Upper lobe of right lung (tissue), 1 donor: ENCODE data around the gene C4orf54. TPM values are rescaled to one million over a fixed set of nuclear protein-coding genes. Genes with fewer than 3 reads are reported as not detected.

ENCODE experiments used
- ATAC-seq: fragments of 200-7000 bp; cut with Tn5 transposase; one replicate; pipeline ENCODE4 v1.9.1; 2020; ENCODE audit warnings: mild to moderate bottlenecking, moderate library complexity
- DNase-seq: peaks from one replicate; pipeline ENCODE4 v3.0.0-alpha.2; 2020
- H3K27ac ChIP-seq: fragments of 200-600 bp; one replicate; pipeline ENCODE4 v1.8.0; 2022
- H3K27me3 ChIP-seq: fragments of 200-600 bp; one replicate; pipeline ENCODE4 v1.8.0; 2022; ENCODE audit warnings: mild to moderate bottlenecking
- H3K36me3 ChIP-seq: fragments of 200-600 bp; one replicate; pipeline ENCODE4 v1.8.0; 2022
- H3K4me1 ChIP-seq: fragments of 200-600 bp; one replicate; pipeline ENCODE4 v1.8.0; 2022
- H3K4me3 ChIP-seq: fragments of 200-600 bp; one replicate; pipeline ENCODE4 v1.8.0; 2022; ENCODE audit warnings: mild to moderate bottlenecking
- H3K9me3 ChIP-seq: fragments of 200-600 bp; one replicate; pipeline ENCODE4 v1.8.0; 2022
- intact Hi-C: fragments of 100-400 bp; cut with DNase I; formaldehyde crosslinking; loops from one replicate; pipeline ENCODE4 v1.11.0; 2022
- total RNA-seq: library from RNA; stranded (reverse); fragmentation: NEBNext Ultra II Directional; extraction: Animal tissue kit (Norgen Biotek cat#: 25700); gene quantifications from one replicate; pipeline ENCODE4 v1.2.1, GENCODE V29; 2021
- TF ChIP-seq, protein P1 (sequence below): fragments of 200-600 bp; IDR thresholded peaks from one replicate; pipeline ENCODE4 v1.8.0; 2022; ENCODE audit warnings: antibody characterized with exemption
- donor health status: DM: no; HTN: yes; CAD: no; lungs with severe emphysema.

The C4orf54 gene
- total RNA-seq, 1 donor from 2014 or later = not detected

DNA sequence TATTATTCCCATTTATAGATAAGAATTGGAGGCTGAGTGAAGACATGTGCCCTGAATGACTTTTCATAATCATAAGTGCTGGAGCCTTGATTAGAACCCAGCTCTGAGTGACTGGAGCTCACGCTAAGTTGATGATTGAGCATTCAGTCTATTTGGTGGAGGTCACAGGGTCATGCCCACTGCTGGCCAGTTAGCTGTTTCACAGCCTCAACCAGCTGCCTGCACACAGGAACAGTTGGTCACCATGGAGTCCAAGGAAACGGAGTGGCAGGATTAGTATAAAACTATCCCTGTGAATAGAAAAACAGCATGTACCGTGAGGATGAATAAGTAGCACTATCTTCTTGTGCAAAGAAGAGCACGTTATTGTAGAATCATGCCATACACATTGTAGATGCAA lies 1.0 kb upstream of the C4orf54 start:
- intact Hi-C loops = no loop called here
- DNase-seq (no peak), ATAC-seq (no peak)
- H3K4me1 ChIP-seq = peaks cover 5% of the 10 kb centered on the region
- H3K36me3 ChIP-seq = no peaks in the 10 kb centered on the region
- H3K9me3 ChIP-seq = no peaks in the 10 kb centered on the region
- no peaks in the 10 kb centered on the region for H3K27me3 ChIP-seq
- no peak overlapping the region for H3K27ac ChIP-seq
- H3K4me3 ChIP-seq = no peak overlapping the region
- TF ChIP-seq, protein P1, sequence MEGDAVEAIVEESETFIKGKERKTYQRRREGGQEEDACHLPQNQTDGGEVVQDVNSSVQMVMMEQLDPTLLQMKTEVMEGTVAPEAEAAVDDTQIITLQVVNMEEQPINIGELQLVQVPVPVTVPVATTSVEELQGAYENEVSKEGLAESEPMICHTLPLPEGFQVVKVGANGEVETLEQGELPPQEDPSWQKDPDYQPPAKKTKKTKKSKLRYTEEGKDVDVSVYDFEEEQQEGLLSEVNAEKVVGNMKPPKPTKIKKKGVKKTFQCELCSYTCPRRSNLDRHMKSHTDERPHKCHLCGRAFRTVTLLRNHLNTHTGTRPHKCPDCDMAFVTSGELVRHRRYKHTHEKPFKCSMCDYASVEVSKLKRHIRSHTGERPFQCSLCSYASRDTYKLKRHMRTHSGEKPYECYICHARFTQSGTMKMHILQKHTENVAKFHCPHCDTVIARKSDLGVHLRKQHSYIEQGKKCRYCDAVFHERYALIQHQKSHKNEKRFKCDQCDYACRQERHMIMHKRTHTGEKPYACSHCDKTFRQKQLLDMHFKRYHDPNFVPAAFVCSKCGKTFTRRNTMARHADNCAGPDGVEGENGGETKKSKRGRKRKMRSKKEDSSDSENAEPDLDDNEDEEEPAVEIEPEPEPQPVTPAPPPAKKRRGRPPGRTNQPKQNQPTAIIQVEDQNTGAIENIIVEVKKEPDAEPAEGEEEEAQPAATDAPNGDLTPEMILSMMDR = no peak

DNA sequence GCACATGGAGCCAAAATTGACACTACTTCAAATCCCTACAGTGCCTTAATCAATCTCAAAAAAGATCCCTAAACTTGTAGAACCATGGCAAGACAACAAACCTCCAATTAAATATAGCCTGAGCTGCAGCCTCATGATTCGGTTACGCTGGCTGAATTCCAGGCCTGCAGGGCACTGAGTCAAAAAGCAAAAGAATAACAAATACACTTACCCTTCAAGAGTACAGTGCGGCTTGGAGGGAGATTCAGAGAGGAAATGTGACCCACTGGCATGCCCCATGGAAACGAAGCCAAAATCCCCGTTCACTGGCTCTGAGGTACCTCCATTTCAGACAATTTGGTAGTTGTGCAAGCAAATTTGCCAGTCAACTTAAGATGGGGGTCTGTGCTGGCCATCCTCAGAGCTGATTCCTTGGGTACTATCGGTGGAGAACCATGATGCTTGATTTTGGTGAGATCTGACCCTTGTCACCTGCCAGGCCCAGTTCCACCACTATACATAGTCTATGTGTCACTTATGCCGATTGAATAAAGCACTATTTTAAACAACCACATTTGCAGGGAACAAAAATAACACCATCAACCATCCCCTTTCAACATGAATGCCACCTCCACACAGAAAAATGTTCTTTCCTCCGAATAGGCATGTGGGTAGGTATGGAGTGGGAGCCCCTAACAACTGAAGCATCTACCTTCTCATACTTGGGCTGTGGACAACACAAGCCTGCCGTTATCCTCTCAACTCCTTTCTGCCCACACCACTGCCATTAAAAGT lies 2.1 kb downstream of the C4orf54 start:
- Histone ChIP-seq H3K9me3 (no peaks in the 10 kb centered on the region), H3K27me3 (no peaks in the 10 kb centered on the region), H3K36me3 (no peaks in the 10 kb centered on the region), H3K4me1 (peaks cover 5% of the 10 kb centered on the region), H3K27ac (no peak overlapping the region), H3K4me3 (no peak overlapping the region)
- intact Hi-C loops = no loop called here
- DNase-seq (no peak), ATAC-seq (no peak)
- TF ChIP-seq, protein P1 = no peak

DNA sequence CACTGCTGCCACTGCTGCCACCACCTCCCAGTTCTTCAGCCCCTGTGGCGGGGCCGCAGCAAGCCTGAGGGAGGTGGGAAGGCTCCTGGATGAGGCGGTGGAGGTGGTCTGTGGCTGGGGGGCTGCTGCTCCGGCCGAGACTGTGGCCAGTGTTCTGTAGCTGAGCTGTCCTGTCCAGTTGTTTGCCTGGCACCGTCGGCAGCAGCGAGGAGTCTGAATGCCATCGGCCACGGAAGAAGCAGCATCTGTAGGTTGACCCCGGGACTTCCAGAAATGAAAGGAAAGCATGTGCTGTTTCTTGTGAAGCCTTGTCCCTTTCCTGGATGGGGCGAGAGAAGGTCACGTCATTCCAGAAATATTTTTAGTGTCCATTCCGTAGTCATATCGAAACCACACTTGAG lies 3.3 kb downstream of the C4orf54 start:
- Histone ChIP-seq H3K4me3 (no peak overlapping the region), H3K27ac (no peak overlapping the region), H3K36me3 (no peaks in the 10 kb centered on the region), H3K4me1 (peaks cover 5% of the 10 kb centered on the region), H3K9me3 (no peaks in the 10 kb centered on the region), H3K27me3 (no peaks in the 10 kb centered on the region)
- DNase-seq (peak; percentile 57), ATAC-seq (no peak)
- intact Hi-C loops = no loop called here
- TF ChIP-seq, protein P1 = no peak

DNA sequence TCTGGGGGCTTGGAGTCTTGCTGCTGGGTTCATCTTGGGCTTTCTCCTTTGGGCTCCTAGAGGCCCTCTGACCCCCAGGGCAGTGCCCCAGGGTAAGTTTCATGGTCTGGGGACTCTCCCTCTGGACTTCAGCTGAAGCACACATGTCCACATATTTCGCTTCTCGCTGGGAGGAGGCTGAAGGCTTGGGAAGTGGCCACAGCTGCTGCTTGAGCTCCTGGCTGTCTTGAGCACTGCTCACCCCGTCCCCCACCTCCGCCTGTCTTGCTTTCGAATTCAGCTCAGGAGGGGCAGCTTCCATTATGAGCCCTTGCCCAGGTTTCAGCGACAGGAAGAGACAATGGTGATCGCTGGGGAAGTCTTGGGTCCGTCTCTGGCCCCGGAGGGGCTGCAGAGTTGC lies 3.7 kb downstream of the C4orf54 start:
- Histone ChIP-seq H3K27me3 (no peaks in the 10 kb centered on the region), H3K4me3 (no peak overlapping the region), H3K9me3 (no peaks in the 10 kb centered on the region), H3K4me1 (peaks cover 5% of the 10 kb centered on the region), H3K36me3 (no peaks in the 10 kb centered on the region), H3K27ac (no peak overlapping the region)
- DNase-seq (no peak), ATAC-seq (no peak)
- intact Hi-C loops = no loop called here
- TF ChIP-seq, protein P1 = no peak

DNA sequence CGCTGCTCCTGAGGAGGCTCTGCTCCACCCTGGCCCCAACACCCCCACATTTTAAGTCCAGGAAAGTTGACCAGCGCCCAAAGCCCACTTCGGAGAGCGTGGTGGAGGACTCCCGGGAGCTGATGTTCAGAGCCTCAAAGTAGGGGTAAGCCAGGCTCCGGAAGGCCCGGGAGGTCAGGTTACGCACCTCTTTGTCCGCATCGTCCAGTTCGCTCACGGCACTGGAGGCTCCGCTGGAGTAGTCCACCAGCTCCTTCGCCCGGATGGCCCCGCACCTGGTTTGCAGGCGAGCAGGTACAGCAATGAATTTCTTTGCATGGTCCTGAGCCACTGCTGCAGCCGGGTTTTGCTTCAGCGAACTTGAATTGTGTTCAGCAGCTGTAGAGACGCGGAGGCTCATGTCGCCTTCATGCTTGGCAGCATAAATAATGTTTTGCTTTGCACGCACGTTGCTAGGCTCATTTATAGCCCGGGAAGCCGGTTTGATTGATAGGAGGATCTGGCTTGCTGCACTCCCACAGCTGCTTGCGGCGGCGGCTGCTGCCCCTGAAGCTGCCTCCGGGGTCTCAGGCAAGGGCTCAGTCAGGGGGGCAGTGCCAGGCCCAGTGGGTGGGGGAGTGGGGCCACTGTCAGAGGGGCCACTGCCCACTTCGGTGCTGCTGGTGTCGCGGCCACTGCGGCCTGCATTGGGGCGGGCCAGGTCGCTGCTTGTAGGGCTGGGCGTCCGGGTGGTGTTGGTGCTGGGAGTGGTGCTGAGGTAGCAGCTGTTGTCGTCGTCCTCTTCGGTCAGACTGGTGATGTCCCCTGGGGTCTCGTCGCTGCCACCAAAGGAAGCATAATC lies 4.8 kb downstream of the C4orf54 start:
- Histone ChIP-seq H3K4me1 (peaks cover 5% of the 10 kb centered on the region), H3K36me3 (no peaks in the 10 kb centered on the region), H3K9me3 (no peaks in the 10 kb centered on the region), H3K27me3 (no peaks in the 10 kb centered on the region), H3K4me3 (no peak overlapping the region), H3K27ac (no peak overlapping the region)
- ATAC-seq (no peak), DNase-seq (no peak)
- intact Hi-C loops = no loop called here
- TF ChIP-seq, protein P1 = no peak
